Nucleus accumbens (tissue), 56 donors: ENCODE data around the gene RNF128.
A peak's percentile ranks its signal among the peaks of the same experiment; 100 is the strongest.
"Not testable (repeated sequence)": the region's sequence is repeated elsewhere in the genome, so short reads cannot be mapped to it uniquely, and the experiment has no call there.

Source experiments
- DNase-seq, 56 donors: peaks; one replicate each; lab custom pipeline; 2025; lab: John Stamatoyannopoulos, UW

Gene RNF128

GRCh38 chrX:106742805-106743204, 16.3 kb downstream of the RNF128 start:
- DNase-seq: no peak

- DNase-seq: no peak
Observed at GRCh38 chrX:106748377-106748776, 21.9 kb downstream of the RNF128 start.

GRCh38 chrX:106751407-106751806, 24.9 kb downstream of the RNF128 start:
- DNase-seq: no peak

- DNase-seq: no peak
Observed at GRCh38 chrX:106752101-106752678, 25.7 kb downstream of the RNF128 start.

GRCh38 chrX:106769288-106769687, 42.8 kb downstream of the RNF128 start:
- DNase-seq: not testable (repeated sequence)

GRCh38 chrX:106774981-106775380, 48.5 kb downstream of the RNF128 start:
- no peak for DNase-seq

- no peak for DNase-seq
Observed at GRCh38 chrX:106780264-106780663, 53.8 kb downstream of the RNF128 start.

- DNase-seq: no peak
Observed at GRCh38 chrX:106780664-106781377, 54.3 kb downstream of the RNF128 start.

- no peak for DNase-seq
Observed at GRCh38 chrX:106783716-106784115, 57.2 kb downstream of the RNF128 start.

GRCh38 chrX:106791495-106791894, 65.0 kb downstream of the RNF128 start:
- DNase-seq: no peak

- no peak for DNase-seq
Observed at GRCh38 chrX:106802063-106802387, 75.5 kb downstream of the RNF128 start.

- peak in 55 of 56 donors; percentile 2 to 86 (median 60) for DNase-seq
Observed at GRCh38 chrX:106802388-106803275, 76.1 kb downstream of the RNF128 start, which contains the start of gene TBC1D8B. TBC1D8B (plus strand) TSS chrX:106802673; CDS start chrX:106802854, 181 bp downstream.

GRCh38 chrX:106811131-106811910, 84.8 kb downstream of the RNF128 start:
- no peak for DNase-seq

GRCh38 chrX:106812930-106813329, 86.4 kb downstream of the RNF128 start:
- DNase-seq: not testable (repeated sequence)

- not testable (repeated sequence) for DNase-seq
Observed at GRCh38 chrX:106814093-106814492, 87.6 kb downstream of the RNF128 start.
